Measurements from ENCODE around the gene NDUFA11. TPM values are rescaled to one million over a fixed set of nuclear protein-coding genes. Genes with fewer than 3 reads are reported as not detected.

Gene NDUFA11
- total and polyA plus RNA-seq, 9 of the 15 experiments (the other 6 are each of a cell fraction or from before 2014, with no cell fraction given), result 63.3 to 486 (median 274) TPM

DNA sequence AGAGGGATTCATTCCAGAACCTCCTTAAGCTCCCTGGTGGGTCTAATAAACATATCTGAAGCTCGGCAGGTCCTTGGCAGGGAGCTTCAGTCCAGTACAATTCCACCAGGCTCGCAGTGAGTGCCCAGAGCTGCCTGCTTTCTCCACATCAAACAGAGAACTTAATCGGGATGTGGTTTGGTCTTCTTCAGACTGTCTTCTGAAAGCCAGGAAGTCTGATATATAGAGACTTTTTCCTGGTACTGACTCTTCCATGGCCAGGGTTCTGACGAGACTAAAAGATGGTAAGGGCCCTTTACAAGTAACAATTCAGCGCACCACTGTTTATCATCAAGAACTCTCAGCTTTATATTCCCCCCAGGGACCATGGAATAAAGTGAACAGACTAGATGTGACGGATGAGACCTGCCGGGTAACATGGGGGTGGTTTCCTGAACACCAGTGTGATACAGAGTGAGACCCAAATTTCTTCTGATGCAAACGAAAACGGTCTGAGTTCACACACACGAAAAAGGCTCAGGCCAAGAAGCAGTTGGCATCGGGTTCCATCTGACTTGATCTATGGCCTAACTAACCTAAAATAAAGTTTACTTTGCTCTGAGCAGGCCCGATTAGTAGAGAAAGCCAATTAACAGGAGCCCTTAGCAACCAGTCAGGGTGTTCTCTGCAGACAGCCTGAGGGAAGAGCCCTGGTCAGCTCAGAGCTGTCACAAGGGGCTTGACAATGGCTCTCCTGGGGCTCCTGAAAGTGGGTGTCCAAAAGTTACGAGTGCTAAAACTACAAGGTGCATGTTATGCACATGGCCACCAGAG lies 45.4 kb upstream of the NDUFA11 start:
- Histone ChIP-seq H3K9me3 (replicated peaks; ENCODE audit: control insufficient read depth, insufficient read depth, low read depth, low read length) (no peaks in the 10 kb centered on the region), H3K27me3 (ENCODE audit: control insufficient read depth in 2 of 2, insufficient read depth in 2 of 2, low read length in 2 of 2) (no peaks in the 10 kb centered on the region), H3K36me3 (ENCODE audit: control insufficient read depth, insufficient read depth, low read length) (peaks cover 65% of the 10 kb centered on the region), H4K20me1 (replicated peaks; ENCODE audit: control insufficient read depth, insufficient read depth, low read length) (peaks cover 25% of the 10 kb centered on the region; the same call in 1 of the 2 replicates), H3K4me2 (ENCODE audit: insufficient read depth, low read length) (no peak overlapping the region), H3K9ac (ENCODE audit: insufficient read depth in 1 of 2, low read depth in 2 of 2, low read length in 2 of 2) (no peak overlapping the region; a peak in 1 of 4 replicates), H3K79me2 (ENCODE audit: control insufficient read depth, insufficient read depth, low read length) (peaks cover 92% of the 10 kb centered on the region), H3K4me3 (no peak overlapping the region), H3K9me1 (ENCODE audit: control insufficient read depth, insufficient read depth, low read length) (peaks cover 10% of the 10 kb centered on the region), H3K4me1 (replicated peaks in 1 of 2; ENCODE audit: control insufficient read depth in 2 of 2, insufficient read depth in 2 of 2, low read length in 2 of 2) (peaks cover 18 to 26% of the 10 kb centered on the region in 2 experiments), H3K27ac (ENCODE audit: extremely low read depth, low read depth, low read length) (no peak overlapping the region), H2AFZ (ENCODE audit: low read depth, low read length) (no peak overlapping the region)
- 91% methylated on average over 13 of the region's 13 CpGs for WGBS (ENCODE audit: insufficient coverage, low coverage, missing lambda C conversion rate)
- BruUV-seq (replicated peaks), result no TSS peak
- ATAC-seq (no peak), FAIRE-seq (peak; percentile 52), DNase-seq (ENCODE audit: extremely low read depth in 1 of 4, low spot score in 3 of 4) (no peak)
- in situ Hi-C loops (cut with MboI), result no loop called here
- intact Hi-C loops (cut with micrococcal nuclease), result no loop called here
- no peak for TF ChIP-seq ETV5 (CRISPR knock-in tag; IDR thresholded peaks at IDR 0.05; ENCODE audit: low read depth)
- no peak for TF ChIP-seq ZNF217 (CRISPR knock-in tag; IDR thresholded peaks at IDR 0.05)
- no peak for TF ChIP-seq ZNF586 (CRISPR knock-in tag; conservative IDR thresholded peaks at IDR 0.05)
- TF ChIP-seq RB1 (IDR thresholded peaks at IDR 0.05; ENCODE audit: low read depth), result no peak
- TF ChIP-seq, protein P1, sequence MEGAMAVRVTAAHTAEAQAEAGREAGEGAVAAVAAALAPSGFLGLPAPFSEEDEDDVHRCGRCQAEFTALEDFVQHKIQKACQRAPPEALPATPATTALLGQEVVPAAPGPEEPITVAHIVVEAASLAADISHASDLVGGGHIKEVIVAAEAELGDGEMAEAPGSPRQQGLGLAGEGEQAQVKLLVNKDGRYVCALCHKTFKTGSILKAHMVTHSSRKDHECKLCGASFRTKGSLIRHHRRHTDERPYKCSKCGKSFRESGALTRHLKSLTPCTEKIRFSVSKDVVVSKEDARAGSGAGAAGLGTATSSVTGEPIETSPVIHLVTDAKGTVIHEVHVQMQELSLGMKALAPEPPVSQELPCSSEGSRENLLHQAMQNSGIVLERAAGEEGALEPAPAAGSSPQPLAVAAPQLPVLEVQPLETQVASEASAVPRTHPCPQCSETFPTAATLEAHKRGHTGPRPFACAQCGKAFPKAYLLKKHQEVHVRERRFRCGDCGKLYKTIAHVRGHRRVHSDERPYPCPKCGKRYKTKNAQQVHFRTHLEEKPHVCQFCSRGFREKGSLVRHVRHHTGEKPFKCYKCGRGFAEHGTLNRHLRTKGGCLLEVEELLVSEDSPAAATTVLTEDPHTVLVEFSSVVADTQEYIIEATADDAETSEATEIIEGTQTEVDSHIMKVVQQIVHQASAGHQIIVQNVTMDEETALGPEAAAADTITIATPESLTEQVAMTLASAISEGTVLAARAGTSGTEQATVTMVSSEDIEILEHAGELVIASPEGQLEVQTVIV (CRISPR knock-in tag; IDR thresholded peaks at IDR 0.05; ENCODE audit: borderline replicate concordance), result no peak
- TF ChIP-seq, protein P2, sequence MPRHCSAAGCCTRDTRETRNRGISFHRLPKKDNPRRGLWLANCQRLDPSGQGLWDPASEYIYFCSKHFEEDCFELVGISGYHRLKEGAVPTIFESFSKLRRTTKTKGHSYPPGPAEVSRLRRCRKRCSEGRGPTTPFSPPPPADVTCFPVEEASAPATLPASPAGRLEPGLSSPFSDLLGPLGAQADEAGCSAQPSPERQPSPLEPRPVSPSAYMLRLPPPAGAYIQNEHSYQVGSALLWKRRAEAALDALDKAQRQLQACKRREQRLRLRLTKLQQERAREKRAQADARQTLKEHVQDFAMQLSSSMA (CRISPR knock-in tag; IDR thresholded peaks at IDR 0.05), result no peak
- TF ChIP-seq NCOA1 (IDR thresholded peaks at IDR 0.05; ENCODE audit: low read depth), result no peak
- no peak for TF ChIP-seq CHCHD3 (CRISPR knock-in tag; IDR thresholded peaks at IDR 0.05)
- TF ChIP-seq ZNF239 (CRISPR knock-in tag; IDR thresholded peaks at IDR 0.05), result no peak
- TF ChIP-seq SREBF2 (CRISPR knock-in tag; IDR thresholded peaks at IDR 0.05), result no peak
- TF ChIP-seq RFX7 (CRISPR knock-in tag; IDR thresholded peaks at IDR 0.05), result no peak
- TF ChIP-seq TBL1XR1 (IDR thresholded peaks at IDR 0.05; ENCODE audit: low read length in 2 of 2), result no peak
- TF ChIP-seq RAD21 (CRISPR knock-in tag; conservative IDR thresholded peaks at IDR 0.05 in 1 of 2, IDR thresholded peaks at IDR 0.05 in 1 of 2), result no peak
- no peak for TF ChIP-seq ZNF354B (CRISPR knock-in tag; IDR thresholded peaks at IDR 0.05)
- CTCF ChIA-PET (ENCODE audit: low intra/inter-chr PET ratio), result no interaction called here
- POLR2A ChIA-PET, result interaction anchor here (0.6 to 1.5 kb wide), 5 partner anchors 8 to 271 kb away, joined by 3 to 8 read pairs (median 3); partner anchors contain the start of genes DUS3L and RPL36

Measured in K562 (cell line).